8988T (cell line): ENCODE results near the gene RAPGEFL1.
"Not testable (repeated sequence)": the region's sequence is repeated elsewhere in the genome, so short reads cannot be mapped to it uniquely, and the experiment has no call there.

Source experiments
- DNase-seq: peaks from one replicate; pipeline ENCODE4 v3.0.0; 2011

The RAPGEFL1 gene

GRCh38 chr17:40177275-40177874, at the start of gene RAPGEFL1:
Gene RAPGEFL1, plus strand, starts transcription at chr17:40177470. Its CDS starts 392 bp downstream, at chr17:40177862.
- DNase-seq = no peak

DNA sequence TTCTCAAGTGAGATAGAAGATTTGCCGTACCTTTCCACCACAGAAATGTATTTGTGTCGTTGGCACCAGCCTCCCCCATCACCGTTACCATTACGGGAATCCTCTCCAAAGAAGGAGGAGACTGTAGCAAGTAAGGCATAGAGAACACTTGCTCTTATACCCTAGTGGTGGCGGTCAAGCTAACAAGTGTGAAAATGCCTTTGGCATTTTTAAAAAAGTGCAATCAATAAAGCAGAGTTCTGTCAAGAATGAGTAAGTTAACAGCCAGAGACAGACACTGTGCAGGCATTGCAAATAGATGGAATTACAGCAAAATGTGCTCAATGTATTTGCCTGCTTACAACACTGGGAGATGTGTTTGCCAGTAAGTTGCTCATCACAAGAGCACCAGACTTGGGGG, 47.8 kb upstream of the RAPGEFL1 start:
- no peak for DNase-seq

DNA sequence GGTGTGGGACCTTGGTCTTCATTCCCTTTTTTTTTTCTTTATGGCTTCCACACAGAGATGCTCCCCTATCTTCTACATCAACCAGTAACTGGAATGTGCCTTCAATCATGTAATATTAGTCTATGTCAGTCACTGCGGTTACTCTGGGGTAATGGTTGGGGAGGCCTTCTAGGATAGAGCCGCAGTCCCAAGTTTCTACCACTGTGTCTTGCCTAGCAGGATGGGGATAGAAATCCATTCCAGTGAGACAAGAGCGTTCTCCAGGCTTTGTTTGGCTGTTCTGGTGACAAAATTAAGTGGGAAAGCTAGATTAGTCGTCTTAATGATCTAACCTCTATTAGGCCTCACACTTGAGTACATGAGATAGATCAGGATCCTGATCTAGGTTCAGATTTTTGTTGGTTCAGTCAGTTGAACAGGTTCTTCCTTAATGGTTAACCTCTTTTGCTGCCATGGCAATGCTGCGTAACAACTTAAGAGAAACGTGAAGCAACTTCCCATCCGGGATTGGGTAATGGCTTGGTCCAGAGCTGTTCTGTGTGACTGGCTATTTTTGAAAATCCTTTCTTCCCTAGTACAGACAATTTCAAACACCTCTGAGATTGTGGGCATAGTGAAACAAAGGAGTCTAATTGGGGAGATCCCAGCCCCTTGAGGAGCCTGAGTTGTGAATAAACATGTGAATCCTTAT, 46.8 kb upstream of the RAPGEFL1 start:
- no peak for DNase-seq

DNA sequence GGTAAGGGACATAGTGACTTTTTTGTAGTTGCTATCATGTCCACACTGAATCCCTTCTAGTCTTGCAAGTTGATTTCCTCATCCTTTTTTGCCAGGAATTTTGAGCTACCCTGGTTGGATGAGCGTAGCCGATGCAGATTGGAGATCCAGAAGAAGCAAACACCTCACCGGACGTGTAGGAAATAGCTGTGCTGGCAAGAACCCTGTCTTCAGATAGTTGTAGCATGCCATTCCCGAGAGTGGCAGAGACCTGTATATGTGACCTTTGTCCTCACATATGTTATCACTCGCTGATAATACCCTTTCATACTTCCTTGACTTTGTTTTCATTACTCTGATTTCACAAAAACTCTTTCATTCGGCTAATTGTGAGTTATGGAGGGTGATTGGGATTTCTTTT, 43.1 kb upstream of the RAPGEFL1 start:
- DNase-seq = no peak

DNA sequence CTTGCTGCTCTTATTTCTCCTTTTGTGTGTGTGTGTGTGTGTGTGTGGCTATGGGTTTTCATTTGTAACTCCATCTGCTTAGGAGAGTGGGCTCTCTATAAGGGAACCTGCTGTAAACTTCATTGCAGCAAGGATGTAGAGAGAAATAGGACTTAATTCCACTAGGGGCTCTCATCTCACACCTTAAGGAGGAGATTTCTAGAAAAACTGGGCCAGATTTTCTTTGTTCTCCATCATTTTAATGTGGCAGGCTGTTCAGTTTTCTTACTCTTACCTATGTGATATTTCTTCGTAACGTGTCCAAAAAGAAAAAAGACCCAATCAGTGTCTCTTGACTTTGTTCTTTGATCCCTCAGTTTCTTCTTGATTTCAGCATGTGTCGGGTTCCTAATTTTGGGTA, 41.5 kb upstream of the RAPGEFL1 start:
- no peak for DNase-seq

DNA sequence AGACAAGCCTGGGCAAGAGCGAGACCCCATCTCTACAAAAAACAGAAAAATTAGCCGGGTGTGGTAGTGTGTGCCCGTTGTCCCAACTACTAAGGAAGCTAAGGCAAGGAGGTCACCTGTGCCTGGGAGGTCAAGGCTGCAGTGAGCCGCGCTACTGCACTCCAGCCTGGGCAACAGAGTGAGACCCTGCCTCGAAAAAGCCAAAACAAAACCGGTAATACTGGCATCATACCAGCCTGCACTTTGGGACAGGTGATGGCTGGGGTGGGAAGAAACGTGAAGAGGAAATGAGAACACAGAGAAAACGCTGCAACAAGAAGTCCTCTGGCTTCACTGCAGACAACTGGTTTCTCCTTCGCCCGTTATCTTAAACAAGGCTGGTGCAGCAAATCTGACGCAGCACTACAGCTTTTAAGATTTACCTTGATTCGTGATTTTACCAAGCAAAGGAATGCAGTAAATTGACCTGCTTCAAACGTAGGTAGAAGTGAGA, 37.7 kb upstream of the RAPGEFL1 start:
- no peak for DNase-seq

DNA sequence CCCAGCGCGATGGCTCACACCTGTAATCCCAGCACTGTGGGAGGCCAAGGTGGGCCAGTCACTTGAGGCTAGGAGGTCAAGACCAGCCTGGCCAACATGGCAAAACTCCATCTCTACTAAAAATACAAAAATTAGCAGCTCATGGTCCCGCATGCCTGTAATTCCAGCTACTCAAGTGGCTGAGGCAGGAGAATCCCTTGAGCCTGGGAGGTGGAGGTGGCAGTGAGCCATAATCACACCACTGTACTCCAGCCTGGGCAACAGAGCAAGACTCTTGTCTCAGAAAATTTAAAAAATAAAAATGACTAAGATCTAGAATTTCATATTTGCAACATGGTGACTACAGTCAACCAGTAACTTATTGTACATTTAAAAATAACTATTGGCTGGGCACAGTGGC, 34.1 kb upstream of the RAPGEFL1 start:
- not testable (repeated sequence) for DNase-seq

DNA sequence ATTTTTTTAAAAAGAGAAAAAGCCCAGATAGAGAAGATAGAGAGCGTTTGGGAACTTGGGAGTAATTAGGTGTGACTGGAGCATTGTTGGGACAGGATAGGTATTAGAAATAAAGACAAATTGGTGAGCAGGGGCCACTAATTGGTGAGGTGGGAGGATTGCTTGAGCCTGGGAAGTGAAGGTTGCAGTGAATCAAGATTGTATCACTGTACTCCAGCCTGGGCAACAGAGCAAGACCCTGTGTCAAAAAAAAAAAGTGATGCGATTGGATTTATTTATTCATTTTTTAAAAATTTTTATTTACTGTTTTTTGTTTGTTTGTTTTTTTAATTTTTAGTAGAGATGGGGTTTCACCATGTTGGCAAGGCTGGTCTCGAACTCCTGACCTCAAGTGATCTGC, 31.8 kb upstream of the RAPGEFL1 start:
- no peak for DNase-seq

GRCh38 chr17:40148527-40148926, 28.7 kb upstream of the RAPGEFL1 start:
- no peak for DNase-seq

GRCh38 chr17:40150276-40150675, 27.0 kb upstream of the RAPGEFL1 start:
- DNase-seq = no peak

- DNase-seq = no peak
Measured at GRCh38 chr17:40151414-40151963, 25.8 kb upstream of the RAPGEFL1 start.

DNA sequence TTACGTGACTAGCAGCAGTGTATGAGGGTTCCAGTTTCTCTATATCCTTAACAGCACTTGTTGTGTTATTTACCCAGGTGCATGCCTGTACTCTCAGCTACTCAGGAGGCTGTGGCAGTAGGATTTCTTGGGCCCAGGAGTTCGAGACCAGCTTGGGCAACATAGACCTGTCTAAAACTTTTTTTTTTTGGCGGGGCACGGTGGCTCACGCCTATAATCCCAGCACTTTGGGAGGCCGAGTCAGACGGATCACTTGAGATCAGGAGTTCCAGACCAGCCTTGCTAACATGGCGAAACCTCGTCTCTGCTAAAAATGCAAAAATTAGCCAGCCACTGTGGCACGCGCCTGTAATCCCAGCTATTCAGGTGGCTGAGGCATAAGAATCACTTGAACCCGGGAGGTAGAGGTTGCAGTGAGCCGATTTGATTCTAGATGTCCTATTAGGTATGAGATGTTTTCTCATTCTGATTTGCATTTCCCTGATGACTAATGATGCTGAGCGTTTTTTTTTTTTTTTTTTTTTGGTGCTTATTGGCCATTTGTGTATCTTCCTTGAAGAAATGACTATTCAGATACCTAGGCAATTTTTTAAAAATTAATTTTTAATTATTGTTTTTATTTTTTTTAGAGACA, 23.6 kb upstream of the RAPGEFL1 start:
- DNase-seq = no peak

- no peak for DNase-seq
Measured at GRCh38 chr17:40157973-40158372, 19.3 kb upstream of the RAPGEFL1 start.

- DNase-seq = no peak
Measured at GRCh38 chr17:40158438-40159013, 18.7 kb upstream of the RAPGEFL1 start.

DNA sequence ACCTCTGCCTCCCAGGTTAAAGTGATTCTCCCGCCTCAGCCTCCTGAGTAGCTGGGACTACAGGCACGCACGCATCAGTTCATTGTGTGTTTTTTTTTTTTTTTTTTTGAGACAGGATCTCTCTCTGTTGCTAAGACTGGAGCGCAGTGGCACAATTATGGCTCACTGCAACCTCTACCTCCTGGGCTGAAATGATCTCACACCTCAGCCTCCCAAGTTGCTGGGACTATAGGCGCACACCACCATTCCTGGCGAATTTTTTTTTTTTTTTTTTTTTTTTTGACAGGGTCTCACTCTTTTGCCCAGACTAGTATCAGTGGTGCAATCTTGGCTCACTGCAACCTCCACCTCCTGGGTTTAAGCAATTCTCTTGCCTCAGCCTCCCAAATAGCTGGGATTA, 17.8 kb upstream of the RAPGEFL1 start:
- no peak for DNase-seq

- DNase-seq = no peak
Measured at GRCh38 chr17:40167685-40168261, 9.5 kb upstream of the RAPGEFL1 start.

- no peak for DNase-seq
Measured at GRCh38 chr17:40168262-40168832, 8.9 kb upstream of the RAPGEFL1 start.

GRCh38 chr17:40170325-40170724, 6.9 kb upstream of the RAPGEFL1 start:
- no peak for DNase-seq

- DNase-seq = no peak
Measured at GRCh38 chr17:40171750-40172149, 5.5 kb upstream of the RAPGEFL1 start.

DNA sequence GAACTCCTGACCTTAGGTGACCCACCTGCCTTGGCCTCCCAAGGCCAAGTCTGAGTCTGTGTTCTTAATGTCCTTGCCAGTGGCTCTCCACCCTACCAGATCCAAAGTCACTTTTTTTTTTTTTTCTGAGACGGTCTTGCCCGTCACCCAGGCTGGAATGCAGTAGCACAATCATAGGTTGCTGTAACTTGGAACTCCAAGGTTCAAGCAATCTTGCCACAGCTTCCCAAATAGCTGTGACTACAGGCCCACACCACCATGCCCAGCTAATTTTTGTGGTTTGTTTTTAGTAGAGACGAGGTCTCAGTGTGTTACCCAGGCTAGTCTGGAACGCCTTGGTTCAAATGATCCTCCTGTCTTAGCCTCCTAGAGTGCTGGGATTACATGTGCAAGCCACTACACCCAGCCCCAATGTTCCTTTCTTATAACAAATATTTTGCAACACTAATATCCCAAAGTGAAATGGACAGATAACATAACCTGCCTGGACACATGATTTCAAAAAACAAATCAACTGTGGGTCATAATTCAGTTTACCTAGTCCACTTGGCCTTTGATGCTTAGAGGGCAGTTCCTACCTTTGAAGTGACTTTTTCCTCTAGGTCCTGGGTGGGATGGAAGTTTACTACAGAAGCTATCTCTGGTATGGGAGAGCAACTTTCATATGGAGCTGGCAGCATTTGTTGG, 4.0 kb upstream of the RAPGEFL1 start:
- no peak for DNase-seq

DNA sequence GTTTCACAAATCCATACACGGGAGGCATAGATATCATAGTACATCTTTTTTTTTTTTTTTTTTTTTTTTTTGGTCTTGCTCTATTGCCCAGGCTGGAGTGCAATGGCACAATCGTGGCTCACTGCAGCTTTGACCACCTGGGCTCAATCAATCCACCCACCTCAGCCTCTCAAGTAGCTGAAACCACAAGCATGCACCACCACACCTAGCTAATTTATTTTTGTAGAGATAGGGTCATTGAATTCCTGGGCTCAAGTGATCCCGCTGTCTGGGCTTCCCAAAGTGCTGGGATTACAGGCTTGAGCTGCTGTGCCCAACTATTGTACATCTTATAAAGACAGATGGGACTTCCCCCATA, 3.5 kb upstream of the RAPGEFL1 start:
- DNase-seq = no peak

DNA sequence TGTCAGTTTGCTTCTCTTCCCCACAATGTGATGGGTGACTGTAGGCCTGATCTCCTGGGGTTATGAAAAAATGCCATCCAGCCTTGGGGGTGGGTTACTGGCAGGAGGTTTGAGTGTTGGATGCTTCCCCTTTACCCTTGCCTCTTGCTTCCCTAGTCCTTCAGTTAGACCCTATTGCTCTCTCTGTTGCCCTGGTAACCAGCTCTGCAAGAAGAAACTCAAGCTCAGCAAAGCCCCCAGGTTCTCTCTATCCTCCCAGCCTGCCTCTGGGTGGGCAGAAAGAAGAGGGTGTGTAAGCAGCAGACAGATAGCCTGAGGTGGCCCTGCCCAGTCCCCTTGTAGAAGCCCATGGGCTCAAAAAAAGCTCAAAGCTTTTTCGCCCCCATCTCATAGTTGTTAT, 2.8 kb upstream of the RAPGEFL1 start:
- DNase-seq = no peak
